ENCODE data around the gene CAST.
"Not testable (repeated sequence)": the region's sequence is repeated elsewhere in the genome, so short reads cannot be mapped to it uniquely, and the experiment has no call there.

Gene CAST

GRCh38 chr5:96733771-96734500 is 71.8 kb downstream of the CAST start:
- Histone ChIP-seq H3K9ac (ENCODE audit: low read depth, low read length) (no peak overlapping the region), H3K27ac (ENCODE audit: low read depth, low read length) (peak overlapping the region; percentile 36), H3K4me1 (ENCODE audit: control insufficient read depth, insufficient read depth, low read length) (peaks cover 18% of the 10 kb centered on the region)

GRCh38 chr5:96734871-96735325 is 72.7 kb downstream of the CAST start:
- H3K27ac ChIP-seq (ENCODE audit: low read depth, low read length): peak overlapping the region; percentile 12
- H3K27me3 ChIP-seq (ENCODE audit: control insufficient read depth, insufficient read depth, low read length): no peaks in the 10 kb centered on the region
- H3K36me3 ChIP-seq (ENCODE audit: control insufficient read depth, insufficient read depth, low read length): no peaks in the 10 kb centered on the region
- no peak overlapping the region for H3K9ac ChIP-seq (ENCODE audit: low read depth, low read length)
- no peaks in the 10 kb centered on the region for H3K9me3 ChIP-seq (ENCODE audit: control insufficient read depth, insufficient read depth, low read length)
- H3K4me1 ChIP-seq (ENCODE audit: control insufficient read depth, insufficient read depth, low read length): peaks cover 18% of the 10 kb centered on the region
- H3K4me3 ChIP-seq (ENCODE audit: low read depth, low read length): no peak overlapping the region

More at GRCh38 chr5:96733771-96734500, 71.8 kb downstream of the CAST start:
- Histone ChIP-seq H3K9me3 (ENCODE audit: control insufficient read depth, insufficient read depth, low read length) (no peaks in the 10 kb centered on the region), H3K4me3 (ENCODE audit: low read depth, low read length) (no peak overlapping the region), H3K36me3 (ENCODE audit: control insufficient read depth, insufficient read depth, low read length) (no peaks in the 10 kb centered on the region), H3K27me3 (ENCODE audit: control insufficient read depth, insufficient read depth, low read length) (no peaks in the 10 kb centered on the region)

GRCh38 chr5:96736937-96737336 is 74.8 kb downstream of the CAST start:
- Histone ChIP-seq H3K27me3 (ENCODE audit: control insufficient read depth, insufficient read depth, low read length) (no peaks in the 10 kb centered on the region), H3K4me1 (ENCODE audit: control insufficient read depth, insufficient read depth, low read length) (peaks cover 18% of the 10 kb centered on the region), H3K27ac (ENCODE audit: low read depth, low read length) (no peak overlapping the region), H3K9ac (ENCODE audit: low read depth, low read length) (no peak overlapping the region), H3K36me3 (ENCODE audit: control insufficient read depth, insufficient read depth, low read length) (peaks cover 6% of the 10 kb centered on the region), H3K4me3 (ENCODE audit: low read depth, low read length) (no peak overlapping the region), H3K9me3 (ENCODE audit: control insufficient read depth, insufficient read depth, low read length) (no peaks in the 10 kb centered on the region)

GRCh38 chr5:96741106-96741505 is 78.9 kb downstream of the CAST start:
- no peak overlapping the region for H3K4me3 ChIP-seq (ENCODE audit: low read depth, low read length)
- no peak overlapping the region for H3K27ac ChIP-seq (ENCODE audit: low read depth, low read length)
- no peaks in the 10 kb centered on the region for H3K9me3 ChIP-seq (ENCODE audit: control insufficient read depth, insufficient read depth, low read length)
- H3K36me3 ChIP-seq (ENCODE audit: control insufficient read depth, insufficient read depth, low read length): peaks cover 6% of the 10 kb centered on the region
- peaks cover 13% of the 10 kb centered on the region for H3K4me1 ChIP-seq (ENCODE audit: control insufficient read depth, insufficient read depth, low read length)
- H3K9ac ChIP-seq (ENCODE audit: low read depth, low read length): no peak overlapping the region
- no peaks in the 10 kb centered on the region for H3K27me3 ChIP-seq (ENCODE audit: control insufficient read depth, insufficient read depth, low read length)

- H3K36me3 ChIP-seq (ENCODE audit: control insufficient read depth, insufficient read depth, low read length): peaks cover 6% of the 10 kb centered on the region
- H3K27me3 ChIP-seq (ENCODE audit: control insufficient read depth, insufficient read depth, low read length): no peaks in the 10 kb centered on the region
- H3K9me3 ChIP-seq (ENCODE audit: control insufficient read depth, insufficient read depth, low read length): no peaks in the 10 kb centered on the region
- no peak overlapping the region for H3K9ac ChIP-seq (ENCODE audit: low read depth, low read length)
- H3K4me3 ChIP-seq (ENCODE audit: low read depth, low read length): no peak overlapping the region
- peaks cover 13% of the 10 kb centered on the region for H3K4me1 ChIP-seq (ENCODE audit: control insufficient read depth, insufficient read depth, low read length)
- no peak overlapping the region for H3K27ac ChIP-seq (ENCODE audit: low read depth, low read length)
These were observed 79.7 kb downstream of the CAST start for GRCh38 chr5:96741891-96742309.

GRCh38 chr5:96742538-96742937 is 80.4 kb downstream of the CAST start:
- no peak overlapping the region for H3K27ac ChIP-seq (ENCODE audit: low read depth, low read length)
- no peaks in the 10 kb centered on the region for H3K27me3 ChIP-seq (ENCODE audit: control insufficient read depth, insufficient read depth, low read length)
- H3K36me3 ChIP-seq (ENCODE audit: control insufficient read depth, insufficient read depth, low read length): peaks cover 10% of the 10 kb centered on the region
- peaks cover 13% of the 10 kb centered on the region for H3K4me1 ChIP-seq (ENCODE audit: control insufficient read depth, insufficient read depth, low read length)
- no peak overlapping the region for H3K4me3 ChIP-seq (ENCODE audit: low read depth, low read length)
- H3K9ac ChIP-seq (ENCODE audit: low read depth, low read length): no peak overlapping the region
- no peaks in the 10 kb centered on the region for H3K9me3 ChIP-seq (ENCODE audit: control insufficient read depth, insufficient read depth, low read length)

GRCh38 chr5:96743065-96743768 is 81.0 kb downstream of the CAST start:
- Histone ChIP-seq H3K9ac (ENCODE audit: low read depth, low read length) (no peak overlapping the region), H3K27ac (ENCODE audit: low read depth, low read length) (no peak overlapping the region), H3K36me3 (ENCODE audit: control insufficient read depth, insufficient read depth, low read length) (peaks cover 13% of the 10 kb centered on the region)

GRCh38 chr5:96743805-96744204 is 81.6 kb downstream of the CAST start:
- Histone ChIP-seq H3K9ac (ENCODE audit: low read depth, low read length) (no peak overlapping the region), H3K27me3 (ENCODE audit: control insufficient read depth, insufficient read depth, low read length) (no peaks in the 10 kb centered on the region), H3K9me3 (ENCODE audit: control insufficient read depth, insufficient read depth, low read length) (no peaks in the 10 kb centered on the region), H3K4me3 (ENCODE audit: low read depth, low read length) (no peak overlapping the region), H3K4me1 (ENCODE audit: control insufficient read depth, insufficient read depth, low read length) (peaks cover 13% of the 10 kb centered on the region), H3K36me3 (ENCODE audit: control insufficient read depth, insufficient read depth, low read length) (peaks cover 13% of the 10 kb centered on the region), H3K27ac (ENCODE audit: low read depth, low read length) (no peak overlapping the region)

More at GRCh38 chr5:96743065-96743768, 81.0 kb downstream of the CAST start:
- Histone ChIP-seq H3K4me3 (ENCODE audit: low read depth, low read length) (no peak overlapping the region), H3K27me3 (ENCODE audit: control insufficient read depth, insufficient read depth, low read length) (no peaks in the 10 kb centered on the region), H3K9me3 (ENCODE audit: control insufficient read depth, insufficient read depth, low read length) (no peaks in the 10 kb centered on the region), H3K4me1 (ENCODE audit: control insufficient read depth, insufficient read depth, low read length) (peaks cover 13% of the 10 kb centered on the region)

GRCh38 chr5:96744218-96744617 is 82.0 kb downstream of the CAST start:
- H3K27ac ChIP-seq (ENCODE audit: low read depth, low read length); H3K9ac ChIP-seq (ENCODE audit: low read depth, low read length); H3K9me3 ChIP-seq (ENCODE audit: control insufficient read depth, insufficient read depth, low read length); H3K27me3 ChIP-seq (ENCODE audit: control insufficient read depth, insufficient read depth, low read length); H3K4me3 ChIP-seq (ENCODE audit: low read depth, low read length): not testable (repeated sequence)
- peaks cover 13% of the 10 kb centered on the region for H3K36me3 ChIP-seq (ENCODE audit: control insufficient read depth, insufficient read depth, low read length)
- H3K4me1 ChIP-seq (ENCODE audit: control insufficient read depth, insufficient read depth, low read length): peaks cover 13% of the 10 kb centered on the region

- H3K4me1 ChIP-seq (ENCODE audit: control insufficient read depth, insufficient read depth, low read length): peaks cover 13% of the 10 kb centered on the region
- H3K9me3 ChIP-seq (ENCODE audit: control insufficient read depth, insufficient read depth, low read length): no peaks in the 10 kb centered on the region
- peaks cover 13% of the 10 kb centered on the region for H3K36me3 ChIP-seq (ENCODE audit: control insufficient read depth, insufficient read depth, low read length)
- H3K27me3 ChIP-seq (ENCODE audit: control insufficient read depth, insufficient read depth, low read length): no peaks in the 10 kb centered on the region
- no peak overlapping the region for H3K27ac ChIP-seq (ENCODE audit: low read depth, low read length)
- no peak overlapping the region for H3K9ac ChIP-seq (ENCODE audit: low read depth, low read length)
- H3K4me3 ChIP-seq (ENCODE audit: low read depth, low read length): no peak overlapping the region
These were observed 82.8 kb downstream of the CAST start for GRCh38 chr5:96745025-96745424.

- H3K36me3 ChIP-seq (ENCODE audit: control insufficient read depth, insufficient read depth, low read length): peaks cover 17% of the 10 kb centered on the region
These were observed 83.8 kb downstream of the CAST start for GRCh38 chr5:96745844-96746531.

More at GRCh38 chr5:96745844-96746531, 83.8 kb downstream of the CAST start:
- H3K27me3 ChIP-seq (ENCODE audit: control insufficient read depth, insufficient read depth, low read length): no peaks in the 10 kb centered on the region
- no peaks in the 10 kb centered on the region for H3K9me3 ChIP-seq (ENCODE audit: control insufficient read depth, insufficient read depth, low read length)
- H3K4me1 ChIP-seq (ENCODE audit: control insufficient read depth, insufficient read depth, low read length): peaks cover 13% of the 10 kb centered on the region
- H3K27ac ChIP-seq (ENCODE audit: low read depth, low read length): no peak overlapping the region
- H3K4me3 ChIP-seq (ENCODE audit: low read depth, low read length): no peak overlapping the region
- H3K9ac ChIP-seq (ENCODE audit: low read depth, low read length): no peak overlapping the region
